DMS153 (cell line): ENCODE measurements around the gene DCANP1.

Experiments
- DNase-seq: peaks from one replicate; lab custom pipeline; 2025; lab: John Stamatoyannopoulos, UW

Gene DCANP1

DNA sequence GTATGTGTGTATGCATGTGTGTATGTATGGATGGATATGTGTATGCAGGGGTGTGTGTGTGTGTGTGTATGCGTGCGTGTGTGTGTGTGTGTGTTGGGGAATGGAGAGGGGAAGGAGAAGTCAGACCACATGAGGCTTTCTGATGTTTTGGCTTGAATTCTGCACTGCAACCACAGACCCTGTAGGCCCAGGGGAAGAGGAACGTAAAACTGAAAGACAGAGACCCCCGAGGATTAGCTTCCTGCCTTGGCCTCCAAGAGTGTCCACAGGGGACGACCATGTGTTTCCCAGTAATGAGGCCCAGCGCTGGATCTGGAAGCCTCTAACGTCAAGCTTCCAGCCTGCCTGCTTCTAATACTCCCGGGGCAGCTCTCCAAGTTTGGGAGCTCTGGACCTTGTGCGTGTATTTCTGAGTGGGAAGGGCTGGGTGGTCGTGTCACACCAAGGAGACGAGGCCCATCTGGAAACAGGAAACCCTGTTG, 5.8 kb downstream of the DCANP1 start:
- DNase-seq: no peak

DNA sequence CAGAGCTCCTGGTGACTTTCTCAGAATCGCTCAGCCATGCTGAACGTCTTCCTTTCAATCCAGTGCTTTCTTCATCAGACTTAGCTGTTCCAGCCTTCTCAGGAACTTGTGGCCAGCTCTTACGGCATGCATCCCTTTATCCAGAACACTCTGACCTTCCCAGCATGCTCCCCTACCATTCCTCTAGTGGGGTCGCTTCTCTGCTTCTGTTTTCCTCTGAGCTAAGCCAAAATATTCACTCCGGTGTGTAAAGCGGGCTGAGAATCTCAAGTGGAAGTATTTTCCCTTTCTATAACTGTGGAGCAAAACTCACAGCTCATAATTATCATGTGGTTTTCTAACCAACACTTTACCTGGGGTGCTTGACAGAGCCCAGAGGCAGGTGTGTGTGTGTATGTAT, 6.2 kb downstream of the DCANP1 start:
- no peak for DNase-seq

DNA sequence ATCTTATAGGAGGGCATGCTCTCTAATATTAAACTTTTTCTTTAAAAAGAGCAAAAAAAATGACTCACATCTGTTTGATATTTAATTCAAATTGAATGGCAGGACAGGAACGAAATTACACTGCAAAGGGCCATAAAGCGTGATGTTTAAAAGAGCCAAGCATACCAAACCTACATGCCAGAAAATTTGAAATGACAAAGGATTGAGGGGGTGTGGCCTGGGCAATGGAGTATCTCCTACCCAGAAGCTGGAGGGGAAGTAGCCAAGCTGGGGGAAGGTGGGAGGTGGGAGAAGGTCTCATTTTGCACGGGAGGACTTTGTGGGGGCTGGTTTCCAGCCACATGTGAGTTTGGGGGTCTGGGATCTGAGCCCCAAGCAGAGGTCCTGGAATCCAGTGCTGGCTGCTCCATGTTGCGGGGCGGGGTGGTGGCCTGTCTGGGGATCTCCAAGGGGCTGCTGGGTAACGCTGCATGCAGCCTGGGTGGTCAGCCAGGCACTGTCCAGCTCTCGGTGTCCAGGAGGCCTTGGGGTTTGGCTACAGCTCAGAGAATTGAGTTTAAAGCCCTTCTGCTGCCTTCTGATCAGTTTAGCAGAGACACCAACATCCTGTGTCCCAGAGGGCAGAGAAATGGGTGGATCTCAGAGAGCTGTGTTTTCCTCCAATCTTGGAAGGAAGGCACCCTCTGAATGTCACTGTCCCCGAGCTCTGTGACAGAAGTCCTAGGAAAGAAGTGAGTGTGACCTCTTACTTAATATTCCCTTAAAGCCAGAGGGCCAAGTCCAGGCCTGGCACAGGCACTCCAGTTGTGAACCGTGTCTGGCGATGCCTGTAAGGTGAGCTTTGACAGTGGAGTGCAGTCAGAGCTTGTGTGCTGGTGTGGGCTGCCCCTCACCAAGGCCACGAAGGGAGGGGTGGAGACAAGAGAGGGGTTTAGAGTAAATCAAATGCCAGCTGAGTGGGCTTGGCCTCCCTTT, 7.6 kb downstream of the DCANP1 start:
- no peak for DNase-seq

DNA sequence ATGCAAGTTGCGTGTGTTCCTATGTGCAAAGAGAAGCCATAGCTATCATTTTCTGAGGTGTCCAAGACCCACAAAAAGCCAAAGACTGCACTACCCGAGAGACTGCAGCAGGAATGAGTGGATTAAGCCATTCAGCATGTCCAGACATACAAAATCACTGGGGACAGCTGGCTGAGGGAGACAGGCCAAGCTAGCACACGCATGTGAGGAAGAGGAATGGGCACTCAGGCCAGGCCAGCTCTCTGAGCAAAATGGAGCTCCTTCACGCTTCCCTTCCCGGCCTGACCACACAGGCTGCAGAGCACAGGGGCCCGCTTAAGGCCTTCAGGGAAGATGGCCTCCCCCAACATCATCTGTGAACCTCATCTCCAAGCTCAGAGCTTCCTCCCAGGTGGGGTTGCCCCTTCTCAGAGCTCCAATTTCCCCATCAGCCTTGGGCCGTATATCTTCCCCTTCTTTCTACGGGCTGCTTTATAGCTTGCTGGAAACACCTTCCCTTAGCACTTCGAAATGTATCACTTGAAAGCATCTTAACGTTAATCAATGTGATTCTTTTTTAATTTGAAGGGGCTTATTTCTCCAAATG, 8.4 kb downstream of the DCANP1 start:
- no peak for DNase-seq

DNA sequence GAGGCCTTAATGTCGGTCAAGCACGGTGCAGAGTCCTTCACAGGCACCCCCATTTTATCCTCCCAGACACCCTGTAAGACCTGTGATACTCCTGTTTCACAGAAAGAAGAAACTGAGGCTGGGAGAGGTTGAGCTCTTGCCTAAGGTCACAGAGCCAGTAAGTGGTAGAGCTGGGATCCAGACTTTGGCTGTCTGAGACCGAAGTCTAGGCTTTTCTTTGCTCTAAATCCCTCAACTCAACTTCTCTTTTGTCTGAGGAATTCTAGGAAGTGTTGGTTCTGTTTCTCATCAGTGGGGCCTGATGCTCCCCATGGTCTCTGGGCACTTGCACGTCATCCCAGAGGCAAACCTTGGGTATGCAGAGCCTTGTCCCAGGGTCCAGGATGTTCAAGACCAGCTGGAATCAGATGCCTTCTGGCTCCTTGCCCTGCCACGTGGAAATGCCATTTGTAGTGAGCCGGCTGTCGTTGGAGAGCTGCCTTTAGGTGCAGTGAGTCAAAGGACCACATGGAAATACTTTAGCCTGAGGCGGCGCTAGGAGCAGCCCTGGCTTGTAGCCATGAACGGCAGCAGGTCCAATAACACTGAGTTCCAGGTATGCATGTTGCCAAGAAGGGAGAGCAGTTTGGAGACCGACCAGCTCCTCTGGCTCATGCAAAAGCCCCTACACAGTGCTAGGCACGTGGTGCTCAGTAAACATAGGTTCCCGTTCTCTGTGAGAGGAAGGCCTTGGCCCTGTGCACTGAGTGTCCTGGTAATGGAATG, 9.2 kb downstream of the DCANP1 start:
- DNase-seq: peak; percentile 10

DNA sequence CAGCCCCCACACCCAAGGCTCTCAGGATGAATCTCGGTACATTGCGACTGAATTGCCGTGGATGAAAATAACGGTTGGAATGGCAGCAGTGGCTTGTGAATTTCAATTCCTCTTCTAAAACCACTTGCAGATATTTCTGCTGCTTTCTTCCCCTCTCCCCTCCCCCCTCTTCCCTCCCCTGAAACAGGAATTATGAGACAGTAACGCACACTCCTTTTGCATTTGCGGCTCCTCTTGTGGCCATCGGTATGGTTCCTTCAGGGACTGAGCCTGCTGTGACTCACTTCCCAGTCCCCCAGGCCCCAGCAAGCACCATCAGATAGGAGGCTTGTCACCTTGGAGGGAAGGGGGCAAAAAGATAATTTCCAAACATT, 9.7 kb downstream of the DCANP1 start:
- DNase-seq: no peak

DNA sequence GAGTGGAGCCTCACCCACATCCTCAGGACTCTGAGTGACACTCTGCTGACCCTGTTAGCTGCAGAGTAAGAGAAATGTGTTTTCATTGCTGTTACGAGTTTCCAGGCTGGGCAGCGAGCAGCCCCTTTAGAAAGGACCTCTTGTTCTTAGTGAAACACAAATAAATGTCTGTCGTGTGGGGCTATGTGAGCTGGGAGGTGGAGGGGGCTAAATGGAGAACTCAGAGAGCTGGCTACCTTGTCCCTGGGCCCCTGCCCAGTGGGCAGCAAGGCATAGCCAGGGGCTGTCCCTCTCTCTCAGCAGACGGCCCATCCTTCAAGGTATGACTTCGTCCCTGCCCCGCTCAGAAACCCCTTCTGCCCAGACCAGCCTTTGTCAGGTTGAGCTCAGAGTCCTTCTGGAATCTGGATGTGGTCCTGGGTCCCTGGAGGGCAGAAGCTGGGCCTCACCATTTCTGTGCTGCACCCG, 10.2 kb downstream of the DCANP1 start:
- DNase-seq: no peak

DNA sequence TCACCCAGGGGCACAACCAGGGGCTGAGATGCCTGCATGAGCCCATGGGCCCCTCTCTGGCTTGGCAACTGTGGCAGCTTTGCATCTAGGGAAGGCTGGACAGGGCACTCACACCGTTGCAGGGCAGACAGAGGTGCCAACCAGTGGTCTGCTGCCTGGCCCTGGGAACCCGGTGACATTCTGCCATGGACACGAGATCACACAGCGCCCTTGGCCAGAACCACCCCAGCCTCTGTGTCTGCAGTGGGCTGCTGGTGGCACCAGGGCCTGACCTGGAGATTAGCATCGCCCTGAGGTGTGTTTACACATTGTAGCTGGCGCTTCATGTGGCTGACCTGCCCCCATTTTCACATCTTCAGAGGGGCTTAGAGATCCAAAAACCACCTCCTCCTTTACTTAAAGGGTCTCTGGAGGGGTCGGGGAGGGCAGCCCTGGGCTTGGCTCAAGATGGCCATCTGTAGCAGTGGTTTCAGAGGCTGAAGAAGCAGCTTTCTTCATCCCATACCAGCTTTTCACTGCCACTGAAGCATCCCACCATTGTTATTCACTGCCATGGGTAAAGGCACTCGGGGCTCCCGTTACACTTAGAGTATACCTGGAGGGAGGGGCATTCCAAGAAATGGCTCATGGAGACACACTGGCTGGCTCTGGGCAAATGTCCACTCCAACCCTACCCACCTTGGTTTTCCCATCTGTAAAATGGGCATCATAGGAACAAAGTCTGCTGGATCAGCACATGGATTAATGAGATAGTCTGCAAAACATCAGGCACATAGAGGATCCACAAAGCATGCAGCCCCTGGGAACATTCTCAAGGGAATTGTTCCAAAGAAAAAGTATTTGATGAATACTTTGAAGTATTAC, 11.4 kb downstream of the DCANP1 start:
- no peak for DNase-seq

DNA sequence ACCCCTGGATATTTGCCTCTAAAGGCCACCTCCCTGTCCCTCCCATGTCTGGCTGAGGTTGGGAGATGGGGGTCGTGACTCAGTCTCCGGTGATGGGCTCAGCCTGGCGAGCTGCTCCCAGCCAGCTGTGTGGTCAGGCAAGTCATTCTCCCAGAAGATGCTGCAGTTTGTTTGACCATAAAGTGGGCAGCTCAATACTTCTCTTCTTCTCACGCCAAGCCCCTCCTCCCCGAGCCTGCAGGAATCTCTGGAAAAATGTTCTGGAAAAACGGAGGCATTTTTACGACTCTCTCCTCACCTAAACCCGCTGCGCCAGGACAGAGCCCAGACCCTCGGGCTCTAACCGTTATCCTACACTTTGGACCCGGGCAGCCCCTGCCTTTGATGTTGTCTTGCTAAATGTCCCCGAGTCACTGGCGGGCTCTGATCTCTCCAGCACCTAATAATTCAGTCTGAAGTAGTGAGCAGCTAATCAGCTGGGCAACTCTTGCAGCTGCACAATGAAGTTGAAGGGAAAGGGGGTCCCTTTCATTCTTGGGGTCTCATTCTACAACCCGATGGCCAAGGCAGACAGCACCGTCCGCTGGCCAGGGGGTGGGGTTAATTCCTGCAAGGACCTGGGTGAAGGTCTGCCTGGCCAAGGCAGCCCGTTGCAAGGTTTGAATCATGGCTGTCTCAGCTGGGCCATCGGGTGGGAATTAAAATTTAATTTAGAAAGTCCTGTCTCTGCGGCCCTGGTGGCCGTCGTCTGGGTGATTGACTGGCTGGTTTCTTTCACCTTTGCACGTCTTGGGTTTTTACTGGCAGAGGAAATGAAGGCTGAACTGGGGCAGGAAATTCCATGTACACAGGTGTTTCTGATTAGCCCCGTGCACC, 12.3 kb downstream of the DCANP1 start:
- no peak for DNase-seq

DNA sequence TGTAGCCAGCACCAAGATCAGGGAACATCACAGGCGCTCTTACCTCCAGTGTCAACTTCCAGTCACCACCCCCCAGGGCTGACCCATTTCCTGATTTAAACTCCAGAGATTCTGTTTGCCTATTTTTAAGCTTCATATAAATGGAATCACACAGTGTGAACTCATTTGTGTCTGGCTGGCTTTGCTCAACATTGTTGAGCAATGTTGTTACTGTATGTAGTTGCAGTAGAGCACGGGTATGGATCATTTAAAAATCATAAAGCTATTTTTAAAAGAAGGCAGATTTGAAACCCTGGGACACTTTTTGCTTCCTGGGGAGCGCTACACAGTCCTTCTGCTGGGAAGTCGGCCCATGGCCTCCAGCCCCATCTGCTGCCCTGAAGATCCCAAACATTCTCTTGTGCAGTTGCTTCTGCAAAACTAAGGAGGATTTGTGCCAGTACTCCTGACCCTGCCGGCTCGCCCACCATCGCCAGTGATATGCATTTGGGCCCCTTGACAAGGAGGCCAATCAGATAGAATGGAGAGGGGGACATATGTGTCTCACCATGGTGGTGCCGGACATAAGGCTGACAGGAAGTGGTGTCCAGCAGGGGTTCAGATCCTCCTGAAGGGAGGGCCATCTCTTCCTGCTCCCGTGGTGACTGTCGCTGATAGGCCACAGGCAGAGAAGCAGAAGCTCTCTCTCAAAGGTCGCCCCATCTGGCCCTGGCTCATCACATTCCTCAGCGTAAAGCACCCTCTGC, 13.3 kb downstream of the DCANP1 start:
- DNase-seq: no peak

DNA sequence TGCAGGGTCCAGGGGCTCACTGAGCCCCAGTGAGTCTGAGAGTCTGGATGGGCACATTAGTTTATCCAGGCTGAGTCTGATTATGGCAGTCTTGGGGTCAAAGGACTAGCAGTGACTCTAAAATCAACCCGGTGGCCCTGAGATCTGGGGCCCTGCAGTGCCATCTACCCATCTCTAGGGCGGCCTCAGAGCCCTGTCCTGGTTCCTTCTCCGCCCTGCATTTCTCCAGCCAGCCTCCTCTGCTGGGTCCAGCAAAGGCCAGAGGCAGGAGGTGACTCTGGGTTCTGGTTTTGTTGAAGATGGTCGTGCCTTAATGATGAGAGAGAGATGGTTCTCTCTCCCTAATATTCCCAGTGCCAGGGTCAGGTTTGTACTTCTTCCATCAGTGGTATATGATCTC, 15.0 kb downstream of the DCANP1 start:
- no peak for DNase-seq

DNA sequence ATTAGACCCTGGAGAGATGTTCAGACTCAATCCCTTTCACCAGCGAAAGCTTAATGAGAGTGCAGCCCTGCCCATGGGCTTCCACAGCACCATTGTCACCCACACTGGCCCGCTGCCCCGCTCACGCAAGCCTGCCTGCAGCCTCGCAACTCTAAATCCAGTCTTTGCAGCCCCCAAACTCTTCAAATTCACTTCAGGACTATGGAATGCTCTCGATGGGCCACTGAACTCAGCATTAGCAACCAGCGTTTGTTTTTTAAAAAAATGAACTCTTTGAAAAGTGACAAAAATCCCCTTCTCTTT, 17.1 kb downstream of the DCANP1 start:
- no peak for DNase-seq

DNA sequence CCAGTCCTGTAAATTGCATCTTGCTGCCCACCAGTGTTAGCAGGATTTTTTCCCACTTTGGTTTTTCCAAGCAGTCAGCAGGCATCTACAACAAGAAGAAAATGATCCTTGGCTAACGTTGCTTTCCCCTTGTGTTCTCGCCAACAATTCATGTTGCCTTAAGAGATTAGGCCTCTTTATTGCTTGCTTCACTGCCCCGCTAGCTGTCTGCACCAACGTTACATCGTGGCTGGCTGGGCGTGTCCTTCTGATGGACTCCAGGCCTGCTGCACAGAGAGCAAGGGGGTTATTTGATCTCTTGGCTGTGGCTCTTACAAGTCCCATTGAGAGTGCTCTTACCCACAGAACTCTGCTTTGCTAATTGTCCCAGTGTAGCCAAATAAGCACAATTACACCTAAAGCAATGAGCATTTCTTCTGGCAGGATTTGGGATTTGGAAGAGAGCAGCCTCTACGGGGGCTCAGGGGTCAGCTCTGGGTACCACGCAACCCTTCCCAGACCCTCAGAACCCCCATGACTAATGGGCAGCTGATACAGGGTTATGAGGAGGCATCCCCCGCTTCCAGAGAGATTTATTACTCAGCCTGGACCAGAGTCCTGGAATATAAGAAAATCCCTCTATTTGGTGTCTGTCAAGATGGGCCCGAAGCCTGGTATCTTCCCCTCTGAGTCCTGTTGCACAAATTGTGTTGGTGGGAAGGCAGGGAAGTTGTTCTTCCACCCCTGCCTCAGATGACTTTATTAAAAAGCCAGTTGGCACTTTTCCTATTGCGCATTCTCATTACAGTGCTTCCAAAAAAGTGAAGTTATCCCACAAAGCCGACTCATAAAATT, 17.6 kb downstream of the DCANP1 start:
- DNase-seq: no peak

DNA sequence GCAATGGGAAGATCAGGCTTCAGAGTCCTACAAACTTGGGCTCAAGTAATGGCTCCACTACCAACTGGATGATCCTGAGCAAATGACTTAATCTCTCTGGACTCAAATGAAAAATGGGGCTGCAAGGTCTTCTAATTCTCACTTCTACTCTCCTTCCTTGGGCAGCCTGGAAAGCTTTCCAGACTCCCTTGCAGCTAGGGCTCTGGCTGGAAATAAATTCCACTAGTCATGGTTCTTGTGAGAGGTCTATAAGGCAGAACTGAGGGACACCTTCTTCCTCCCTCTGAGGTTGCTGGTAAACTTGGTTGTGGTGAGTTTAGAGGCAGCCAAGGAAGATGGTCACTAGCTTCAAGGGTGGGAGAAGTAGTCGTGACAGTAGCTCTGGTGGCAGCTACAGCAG, 18.6 kb downstream of the DCANP1 start:
- DNase-seq: no peak

DNA sequence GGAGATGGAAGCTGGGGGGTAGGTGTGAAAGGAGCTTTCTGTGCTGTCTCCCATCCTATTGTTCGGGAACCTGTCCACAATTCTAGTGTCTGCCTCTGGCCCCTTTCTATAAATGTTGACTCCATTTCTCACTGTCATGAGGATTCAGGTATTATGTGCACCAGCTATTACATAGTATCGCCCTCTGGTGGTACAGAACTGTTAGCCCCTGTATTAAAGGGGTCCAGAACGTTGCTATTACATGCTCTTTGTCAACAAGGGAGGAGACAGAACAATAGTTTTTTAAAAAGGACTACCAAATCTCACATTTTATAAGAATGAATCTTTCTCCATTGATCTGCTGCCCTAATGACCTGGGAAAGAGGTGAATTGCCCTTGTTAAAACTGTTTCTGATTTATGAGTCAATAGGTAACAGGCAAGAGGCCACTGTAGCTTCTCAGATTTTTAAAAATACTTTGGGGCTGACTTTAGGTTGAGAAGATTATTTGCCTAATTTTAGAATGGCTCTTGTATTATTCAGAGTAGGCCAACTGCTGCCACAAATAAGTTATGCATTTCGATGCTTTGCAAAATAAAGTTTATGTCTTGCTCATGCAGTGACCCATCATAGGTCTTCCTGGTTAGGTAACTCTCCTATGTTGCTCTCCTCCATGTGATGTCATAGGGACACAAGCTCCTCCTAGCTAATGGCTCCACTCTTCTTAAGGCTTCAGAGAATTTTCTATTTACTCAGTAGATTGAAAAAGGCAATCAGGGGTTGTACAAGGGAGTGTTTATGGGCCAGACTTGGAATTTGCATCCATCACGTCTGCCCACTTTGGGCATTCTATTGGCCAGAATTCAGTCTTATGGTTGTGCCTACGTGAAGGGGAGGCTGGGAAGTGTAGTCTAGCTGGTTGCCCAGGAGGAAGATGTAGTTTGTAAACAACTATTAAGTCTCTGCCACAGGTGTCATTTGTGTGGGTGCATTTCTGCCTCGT, 20.8 kb downstream of the DCANP1 start:
- DNase-seq: no peak

DNA sequence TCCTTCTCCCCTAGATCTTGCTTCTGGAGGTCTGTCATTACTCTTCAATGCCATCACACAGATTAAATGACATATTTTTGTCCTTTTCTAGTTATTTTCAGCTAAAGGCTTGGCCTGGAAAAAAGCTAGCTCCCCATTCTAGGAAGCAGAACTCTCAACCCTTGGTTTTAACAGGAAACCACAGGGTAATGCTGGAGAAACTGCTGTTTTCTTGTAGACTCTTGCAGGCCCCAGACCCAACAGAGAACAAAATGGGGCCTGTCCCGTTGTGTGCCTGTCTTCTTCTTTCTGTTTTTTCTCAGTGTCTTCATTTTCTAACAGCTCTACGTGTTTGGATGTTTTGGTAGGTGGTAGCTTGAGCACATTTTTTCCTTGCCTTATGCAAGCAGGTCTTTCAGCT, 21.5 kb downstream of the DCANP1 start:
- no peak for DNase-seq

DNA sequence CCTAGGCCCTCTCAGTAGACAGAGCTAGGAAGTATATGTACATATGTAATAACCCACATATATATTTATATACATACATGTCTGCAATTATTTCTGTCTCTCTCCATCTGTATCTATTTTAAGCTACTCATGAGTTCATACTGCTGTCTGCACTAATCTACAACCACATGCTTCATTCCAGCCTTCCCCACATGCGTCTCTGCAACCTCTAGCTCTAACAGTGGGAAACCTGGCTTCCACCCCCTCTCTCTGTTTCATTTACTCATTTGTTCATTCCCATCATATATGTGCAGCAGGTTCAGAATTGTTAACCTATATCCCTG, 23.3 kb downstream of the DCANP1 start:
- no peak for DNase-seq
